MM.1S (cell line): ENCODE data around the gene NNAT.
"Not testable (repeated sequence)": the region's sequence is repeated elsewhere in the genome, so short reads cannot be mapped to it uniquely, and the experiment has no call there.

Experiments used
- DNase-seq: peaks from one replicate; pipeline ENCODE4 v3.0.0-alpha.2; 2015
- H2AFZ ChIP-seq: fragments of 300-600 bp; sonication (generic); 2 replicates; pipeline ENCODE4 v1.6.0; 2016; ENCODE audit warnings: antibody characterized with exemption, low read length
- H3F3A ChIP-seq: fragments of 300-600 bp; sonication (generic); 2 replicates; pipeline ENCODE4 v1.6.1; 2016; ENCODE audit warnings: mild to moderate bottlenecking, antibody characterized with exemption, low read length, moderate library complexity, mixed read lengths; ENCODE audit not compliant: insufficient read depth
- H3K27ac ChIP-seq: fragments of 300-600 bp; sonication (generic); 2 replicates; pipeline ENCODE4 v1.5.1; 2016; ENCODE audit warnings: mild to moderate bottlenecking, low read length
- H3K27me3 ChIP-seq: fragments of 300-600 bp; sonication (generic); replicated peaks from 2 replicates; pipeline ENCODE4 v1.6.0; 2016; ENCODE audit warnings: low read length; ENCODE audit not compliant: insufficient read depth
- H3K36me3 ChIP-seq: fragments of 300-600 bp; sonication (generic); replicated peaks from 2 replicates; pipeline ENCODE4 v1.6.1; 2016; ENCODE audit warnings: mild to moderate bottlenecking, low read length, mixed read lengths; ENCODE audit not compliant: insufficient read depth
- H3K4me1 ChIP-seq: fragments of 300-600 bp; sonication (generic); 2 replicates; pipeline ENCODE4 v1.6.1; 2016; ENCODE audit warnings: low read length, mixed read lengths
- H3K4me2 ChIP-seq: fragments of 300-600 bp; sonication (generic); 2 replicates; pipeline ENCODE4 v1.6.0; 2016; ENCODE audit warnings: low read depth, low read length
- H3K4me3 ChIP-seq: fragments of 300-600 bp; sonication (generic); 2 replicates; pipeline ENCODE4 v1.5.1; 2016; ENCODE audit warnings: low read length, mixed read lengths
- H3K79me2 ChIP-seq: fragments of 300-600 bp; sonication (generic); 2 replicates; pipeline ENCODE4 v1.6.1; 2016; ENCODE audit warnings: mixed run types, low read length, mixed read lengths
- H3K9ac ChIP-seq: fragments of 300-600 bp; sonication (generic); 2 replicates; pipeline ENCODE4 v1.6.1; 2016; ENCODE audit warnings: low read length, mixed read lengths
- H3K9me2 ChIP-seq: fragments of 300-600 bp; sonication (generic); replicated peaks from 2 replicates; pipeline ENCODE4 v1.6.1; 2016; ENCODE audit warnings: mild to moderate bottlenecking, low read length, mixed read lengths; ENCODE audit not compliant: insufficient read depth
- H3K9me3 ChIP-seq: fragments of 300-600 bp; sonication (generic); replicated peaks from 2 replicates; pipeline ENCODE4 v1.6.1; 2016; ENCODE audit warnings: mild to moderate bottlenecking, low read length, mixed read lengths; ENCODE audit not compliant: insufficient read depth
- H4K20me1 ChIP-seq: fragments of 300-600 bp; sonication (generic); 2 replicates; pipeline ENCODE4 v1.6.1; 2016; ENCODE audit warnings: mild to moderate bottlenecking, low read length, moderate library complexity, mixed read lengths; ENCODE audit not compliant: insufficient read depth
- EZH2 ChIP-seq: fragments of 300-600 bp; sonication (generic); optimal IDR thresholded peaks from 2 replicates; pipeline ENCODE3; 2017; ENCODE audit warnings: low read depth, mild to moderate bottlenecking, antibody characterized with exemption, low read length, mixed read lengths
- EZH2phosphoT487 ChIP-seq: fragments of 300-600 bp; sonication (generic); IDR thresholded peaks from 2 replicates; pipeline ENCODE4 v1.6.1; 2018; ENCODE audit warnings: antibody characterized with exemption, low read length
- TF ChIP-seq, protein P1 (sequence below): fragments of 300-600 bp; sonication (generic); IDR thresholded peaks from 2 replicates; pipeline ENCODE4 v1.5.1; 2016; ENCODE audit warnings: antibody characterized with exemption, low read length, mixed read lengths

NNAT gene

DNA sequence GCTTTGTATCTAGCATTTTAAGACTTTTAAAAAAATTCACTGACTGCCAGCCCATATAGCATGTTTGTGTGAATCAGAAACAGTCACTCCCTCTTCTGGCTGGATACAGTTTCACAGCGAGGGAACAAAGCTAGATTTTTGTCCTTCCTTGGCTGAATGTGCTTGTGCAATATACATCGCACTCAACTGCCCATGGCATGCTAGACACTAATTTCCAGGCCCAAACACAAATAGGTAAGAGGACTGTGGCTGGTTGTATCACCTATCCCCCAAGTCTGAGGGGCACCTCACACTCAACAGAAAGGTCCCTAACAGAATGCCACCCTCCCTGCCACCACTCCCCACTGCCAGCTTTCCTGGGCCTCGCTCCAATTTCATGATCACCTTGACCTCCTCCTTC, 22.8 kb downstream of the NNAT start:
- Histone ChIP-seq H3K4me3 (no peak overlapping the region), H3K79me2 (no peaks in the 10 kb centered on the region), H3K27ac (no peak overlapping the region), H2AFZ (no peak overlapping the region), H4K20me1 (no peaks in the 10 kb centered on the region), H3K4me1 (0 out of 2 replicates have a peak, but pooled peaks cover 4% of the 10 kb centered on the region), H3K36me3 (no peaks in the 10 kb centered on the region), H3K4me2 (no peak overlapping the region), H3F3A (no peaks in the 10 kb centered on the region), H3K9me3 (no peaks in the 10 kb centered on the region), H3K9me2 (no peaks in the 10 kb centered on the region), H3K27me3 (no peaks in the 10 kb centered on the region), H3K9ac (no peak overlapping the region)
- DNase-seq, result no peak
- TF ChIP-seq EZH2 (no peak), EZH2phosphoT487 (no peak)
- TF ChIP-seq, protein P1, sequence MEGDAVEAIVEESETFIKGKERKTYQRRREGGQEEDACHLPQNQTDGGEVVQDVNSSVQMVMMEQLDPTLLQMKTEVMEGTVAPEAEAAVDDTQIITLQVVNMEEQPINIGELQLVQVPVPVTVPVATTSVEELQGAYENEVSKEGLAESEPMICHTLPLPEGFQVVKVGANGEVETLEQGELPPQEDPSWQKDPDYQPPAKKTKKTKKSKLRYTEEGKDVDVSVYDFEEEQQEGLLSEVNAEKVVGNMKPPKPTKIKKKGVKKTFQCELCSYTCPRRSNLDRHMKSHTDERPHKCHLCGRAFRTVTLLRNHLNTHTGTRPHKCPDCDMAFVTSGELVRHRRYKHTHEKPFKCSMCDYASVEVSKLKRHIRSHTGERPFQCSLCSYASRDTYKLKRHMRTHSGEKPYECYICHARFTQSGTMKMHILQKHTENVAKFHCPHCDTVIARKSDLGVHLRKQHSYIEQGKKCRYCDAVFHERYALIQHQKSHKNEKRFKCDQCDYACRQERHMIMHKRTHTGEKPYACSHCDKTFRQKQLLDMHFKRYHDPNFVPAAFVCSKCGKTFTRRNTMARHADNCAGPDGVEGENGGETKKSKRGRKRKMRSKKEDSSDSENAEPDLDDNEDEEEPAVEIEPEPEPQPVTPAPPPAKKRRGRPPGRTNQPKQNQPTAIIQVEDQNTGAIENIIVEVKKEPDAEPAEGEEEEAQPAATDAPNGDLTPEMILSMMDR, result peak; percentile 11

DNA sequence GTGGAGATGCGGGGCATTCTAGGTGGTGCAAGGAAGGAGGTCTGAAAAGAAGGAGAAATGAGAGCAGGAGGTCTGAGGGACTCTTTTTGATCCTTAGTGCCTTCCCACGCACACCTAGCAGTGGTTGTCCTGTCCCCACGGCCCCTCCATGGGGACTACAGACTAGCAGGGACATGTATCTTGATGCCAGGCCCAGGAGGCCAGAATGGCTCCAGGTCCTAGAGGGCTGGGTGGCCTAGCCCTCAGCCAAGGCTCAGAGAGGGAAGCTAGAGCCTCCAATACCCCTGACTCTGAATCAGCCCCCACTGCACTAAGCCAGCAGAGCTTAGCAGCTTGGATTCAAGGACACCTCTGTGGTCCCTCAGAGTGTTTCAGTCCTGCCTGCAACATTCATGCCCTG, 23.3 kb downstream of the NNAT start:
- Histone ChIP-seq H3K4me1 (0 out of 2 replicates have a peak, but pooled peaks cover 4% of the 10 kb centered on the region), H3K79me2 (no peaks in the 10 kb centered on the region), H3K27ac (no peak overlapping the region), H3K9ac (no peak overlapping the region), H4K20me1 (no peaks in the 10 kb centered on the region), H3K4me3 (no peak overlapping the region), H2AFZ (no peak overlapping the region), H3K27me3 (no peaks in the 10 kb centered on the region), H3K4me2 (no peak overlapping the region), H3K9me2 (no peaks in the 10 kb centered on the region), H3K36me3 (no peaks in the 10 kb centered on the region), H3F3A (no peaks in the 10 kb centered on the region), H3K9me3 (no peaks in the 10 kb centered on the region)
- TF ChIP-seq EZH2phosphoT487, result no peak
- DNase-seq, result no peak

- H3K4me2 ChIP-seq, result no peak overlapping the region
- no peaks in the 10 kb centered on the region for H3K79me2 ChIP-seq
- no peaks in the 10 kb centered on the region for H3K27me3 ChIP-seq
- H3K9me2 ChIP-seq, result no peaks in the 10 kb centered on the region
- no peaks in the 10 kb centered on the region for H3F3A ChIP-seq
- H3K4me1 ChIP-seq, result 0 out of 2 replicates have a peak, but pooled peaks cover 4% of the 10 kb centered on the region
- no peaks in the 10 kb centered on the region for H3K36me3 ChIP-seq
- H2AFZ ChIP-seq, result no peak overlapping the region
- TF ChIP-seq EZH2phosphoT487 (no peak), EZH2 (no peak)
- TF ChIP-seq, protein P1, result no peak
- no peak for DNase-seq
- no peaks in the 10 kb centered on the region for H4K20me1 ChIP-seq
- H3K9ac ChIP-seq, result no peak overlapping the region
- H3K9me3 ChIP-seq, result no peaks in the 10 kb centered on the region
- H3K27ac ChIP-seq, result no peak overlapping the region
- H3K4me3 ChIP-seq, result no peak overlapping the region
Observed at GRCh38 chr20:37545516-37545915, 24.5 kb downstream of the NNAT start.

DNA sequence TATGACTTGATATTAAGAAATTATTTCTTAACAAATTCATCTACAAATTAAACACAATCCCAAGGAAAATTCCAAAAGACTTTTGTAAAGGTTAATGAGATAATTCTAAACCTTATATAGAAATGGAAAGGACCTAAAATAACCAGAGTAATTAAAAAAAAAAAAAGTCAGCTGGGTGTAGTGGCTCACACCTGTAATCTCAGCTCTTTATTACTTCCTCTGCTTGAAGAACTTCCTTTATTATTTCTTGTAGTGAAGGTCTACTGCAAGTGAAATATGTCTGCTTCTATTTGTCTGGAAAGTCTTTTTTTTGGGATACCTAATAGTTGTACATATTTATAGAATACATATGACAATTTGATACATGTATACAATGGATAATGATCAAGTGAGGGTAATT, 26.9 kb downstream of the NNAT start:
- TF ChIP-seq EZH2 (no peak), EZH2phosphoT487 (no peak)
- TF ChIP-seq, protein P1, result no peak
- Histone ChIP-seq H3F3A (no peaks in the 10 kb centered on the region), H3K4me3 (no peak overlapping the region), H3K27ac (no peak overlapping the region), H4K20me1 (no peaks in the 10 kb centered on the region), H3K9ac (no peak overlapping the region), H3K9me3 (no peaks in the 10 kb centered on the region), H3K9me2 (no peaks in the 10 kb centered on the region), H3K27me3 (no peaks in the 10 kb centered on the region), H3K4me2 (no peak overlapping the region), H3K36me3 (no peaks in the 10 kb centered on the region), H3K79me2 (no peaks in the 10 kb centered on the region), H2AFZ (no peak overlapping the region), H3K4me1 (no peaks in the 10 kb centered on the region)
- DNase-seq, result no peak

GRCh38 chr20:37550101-37550920, 29.3 kb downstream of the NNAT start:
- not testable (repeated sequence) for H3K4me2 ChIP-seq, H3K4me1 ChIP-seq, H3K4me3 ChIP-seq, H3F3A ChIP-seq, H3K9ac ChIP-seq, H3K27me3 ChIP-seq, H3K79me2 ChIP-seq, H3K27ac ChIP-seq, H3K9me3 ChIP-seq, H2AFZ ChIP-seq, H3K9me2 ChIP-seq, H3K36me3 ChIP-seq, H4K20me1 ChIP-seq, DNase-seq
